ENCODE results near the gene CYP24A1. TPM values are rescaled to one million over a fixed set of nuclear protein-coding genes. Genes with fewer than 3 reads are reported as not detected.

Gene CYP24A1
- total RNA-seq, 2 donors from 2014 or later = 0.13 TPM; not detected in 1

DNA sequence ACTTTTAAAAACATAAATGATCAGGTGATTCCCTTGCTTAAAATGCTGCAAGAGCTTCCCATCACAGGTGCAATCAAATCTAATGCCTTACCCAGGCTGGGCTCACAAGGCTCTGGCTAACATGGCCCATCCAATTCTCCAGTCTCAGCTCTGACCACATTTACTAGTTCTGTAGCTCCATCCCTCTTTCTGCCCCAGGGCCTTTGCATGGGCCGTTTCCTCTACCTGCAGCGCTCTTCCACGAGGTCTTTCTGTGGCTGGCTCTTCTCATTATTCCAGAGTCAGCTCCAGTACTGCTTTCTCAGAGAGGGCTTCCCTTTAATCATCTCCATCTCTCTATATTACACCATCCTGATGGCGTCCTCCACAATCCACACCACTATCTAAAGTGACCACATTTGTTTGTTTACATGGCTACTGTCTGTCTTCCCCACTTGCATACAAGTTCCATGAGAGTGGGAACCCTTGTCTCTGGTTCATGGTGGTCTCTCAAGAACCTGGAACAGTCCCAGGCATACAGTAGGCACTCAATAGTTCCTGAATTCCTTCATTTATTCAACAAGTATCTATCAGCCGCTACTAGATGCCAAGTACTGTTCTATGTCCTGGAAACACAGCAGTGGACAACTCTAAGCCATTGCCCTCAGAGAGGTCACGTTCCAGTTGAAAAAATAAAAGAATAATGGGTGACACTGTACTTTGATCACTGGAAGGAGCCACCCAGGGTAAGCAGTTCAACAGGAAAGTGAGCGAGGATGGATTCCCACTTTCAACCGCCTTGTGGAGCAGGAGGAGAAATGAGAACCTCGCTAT, 12.6 kb downstream of the CYP24A1 start:
- no peak for DNase-seq
- no peak overlapping the region for H3K27ac Mint-ChIP-seq
- Histone ChIP-seq H3K27ac (ENCODE audit: low read depth, low read length) (no peak overlapping the region), H3K4me3 (ENCODE audit: low read length) (no peak overlapping the region), H3K4me1 (ENCODE audit: control insufficient read depth, insufficient read depth, low read length) (no peaks in the 10 kb centered on the region), H3K36me3 (ENCODE audit: control insufficient read depth, insufficient read depth, low read length) (no peaks in the 10 kb centered on the region), H3K9ac (ENCODE audit: extremely low read depth, low read length, poor library complexity, severe bottlenecking) (no peak overlapping the region), H3K27me3 (ENCODE audit: control insufficient read depth, insufficient read depth, low read length, poor library complexity, severe bottlenecking) (no peaks in the 10 kb centered on the region), H3K9me3 (ENCODE audit: control insufficient read depth, low read length) (no peaks in the 10 kb centered on the region)
- no peaks in the 10 kb centered on the region for H3K27me3 Mint-ChIP-seq (ENCODE audit: insufficient read depth)
- no peaks in the 10 kb centered on the region for H3K36me3 Mint-ChIP-seq (ENCODE audit: low read depth)
- WGBS, 2 experiments (ENCODE audit: insufficient coverage in 1 of 2, insufficient read length in 1 of 2) = 92 to 95% methylated on average over 7 to 9 of the region's 9 CpGs
- H3K4me3 Mint-ChIP-seq = no peak overlapping the region
- H3K4me1 Mint-ChIP-seq = no peaks in the 10 kb centered on the region
- TF ChIP-seq, protein P1, sequence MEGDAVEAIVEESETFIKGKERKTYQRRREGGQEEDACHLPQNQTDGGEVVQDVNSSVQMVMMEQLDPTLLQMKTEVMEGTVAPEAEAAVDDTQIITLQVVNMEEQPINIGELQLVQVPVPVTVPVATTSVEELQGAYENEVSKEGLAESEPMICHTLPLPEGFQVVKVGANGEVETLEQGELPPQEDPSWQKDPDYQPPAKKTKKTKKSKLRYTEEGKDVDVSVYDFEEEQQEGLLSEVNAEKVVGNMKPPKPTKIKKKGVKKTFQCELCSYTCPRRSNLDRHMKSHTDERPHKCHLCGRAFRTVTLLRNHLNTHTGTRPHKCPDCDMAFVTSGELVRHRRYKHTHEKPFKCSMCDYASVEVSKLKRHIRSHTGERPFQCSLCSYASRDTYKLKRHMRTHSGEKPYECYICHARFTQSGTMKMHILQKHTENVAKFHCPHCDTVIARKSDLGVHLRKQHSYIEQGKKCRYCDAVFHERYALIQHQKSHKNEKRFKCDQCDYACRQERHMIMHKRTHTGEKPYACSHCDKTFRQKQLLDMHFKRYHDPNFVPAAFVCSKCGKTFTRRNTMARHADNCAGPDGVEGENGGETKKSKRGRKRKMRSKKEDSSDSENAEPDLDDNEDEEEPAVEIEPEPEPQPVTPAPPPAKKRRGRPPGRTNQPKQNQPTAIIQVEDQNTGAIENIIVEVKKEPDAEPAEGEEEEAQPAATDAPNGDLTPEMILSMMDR (conservative IDR thresholded peaks at IDR 0.05) = no peak
- H3K9me3 Mint-ChIP-seq = no peaks in the 10 kb centered on the region

DNA sequence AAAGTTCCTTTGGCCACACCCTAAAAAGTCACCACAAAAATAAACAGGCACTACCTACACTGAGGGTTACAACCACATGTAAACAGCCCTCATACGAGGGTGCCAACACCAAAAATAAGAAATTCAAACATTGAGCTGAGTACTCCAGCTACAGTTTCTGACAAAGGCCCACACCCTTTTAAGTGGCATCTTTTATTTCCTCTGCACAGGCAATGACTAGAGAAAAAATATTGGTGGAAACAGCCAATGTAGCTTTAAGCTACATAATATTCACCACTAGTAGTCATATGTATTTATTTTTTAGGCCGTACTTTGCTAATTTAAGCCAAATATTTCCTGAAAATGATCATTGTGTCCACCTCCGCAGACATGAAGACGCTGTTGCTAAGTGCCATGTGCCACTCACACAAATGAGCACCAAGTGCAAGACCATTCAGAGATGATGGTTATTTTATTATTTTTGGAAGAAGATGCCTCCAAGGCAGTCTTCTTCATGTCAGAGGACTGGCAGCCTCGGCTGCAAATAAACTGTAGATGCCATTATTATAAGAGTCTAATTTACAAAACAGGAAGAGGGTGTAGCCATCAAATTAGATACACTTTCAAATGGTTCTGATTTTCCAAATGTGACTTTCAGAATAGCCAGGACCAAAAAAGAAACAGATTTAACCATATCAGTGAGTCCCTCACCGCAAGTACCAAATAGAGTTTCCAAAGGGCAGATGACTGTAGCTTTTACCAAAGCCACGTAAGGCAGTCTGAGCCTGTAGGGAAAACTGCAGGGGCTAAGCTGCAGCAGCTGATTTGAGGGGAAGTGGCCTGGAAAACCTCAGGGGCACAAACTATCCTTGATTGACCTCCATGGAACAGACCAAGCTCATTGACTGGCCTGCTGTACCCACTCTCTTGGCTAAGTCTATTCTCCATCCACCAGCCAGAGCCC, 13.4 kb downstream of the CYP24A1 start:
- no peaks in the 10 kb centered on the region for H3K4me1 ChIP-seq (ENCODE audit: control insufficient read depth, insufficient read depth, low read length)
- no peak overlapping the region for H3K4me3 ChIP-seq (ENCODE audit: low read length)
- H3K4me1 Mint-ChIP-seq = no peaks in the 10 kb centered on the region
- no peak overlapping the region for H3K4me3 Mint-ChIP-seq
- no peaks in the 10 kb centered on the region for H3K27me3 ChIP-seq (ENCODE audit: control insufficient read depth, insufficient read depth, low read length, poor library complexity, severe bottlenecking)
- DNase-seq = no peak
- TF ChIP-seq, protein P1 (conservative IDR thresholded peaks at IDR 0.05) = no peak
- H3K9ac ChIP-seq (ENCODE audit: extremely low read depth, low read length, poor library complexity, severe bottlenecking) = no peak overlapping the region
- no peaks in the 10 kb centered on the region for H3K27me3 Mint-ChIP-seq (ENCODE audit: insufficient read depth)
- no peak overlapping the region for H3K27ac ChIP-seq (ENCODE audit: low read depth, low read length)
- H3K36me3 ChIP-seq (ENCODE audit: control insufficient read depth, insufficient read depth, low read length) = no peaks in the 10 kb centered on the region
- H3K36me3 Mint-ChIP-seq (ENCODE audit: low read depth) = no peaks in the 10 kb centered on the region
- WGBS, 2 experiments (ENCODE audit: insufficient coverage in 1 of 2, insufficient read length in 1 of 2) = 88 to 96% methylated on average over 5 to 7 of the region's 7 CpGs
- no peaks in the 10 kb centered on the region for H3K9me3 Mint-ChIP-seq
- no peak overlapping the region for H3K27ac Mint-ChIP-seq
- H3K9me3 ChIP-seq (ENCODE audit: control insufficient read depth, low read length) = no peaks in the 10 kb centered on the region

DNA sequence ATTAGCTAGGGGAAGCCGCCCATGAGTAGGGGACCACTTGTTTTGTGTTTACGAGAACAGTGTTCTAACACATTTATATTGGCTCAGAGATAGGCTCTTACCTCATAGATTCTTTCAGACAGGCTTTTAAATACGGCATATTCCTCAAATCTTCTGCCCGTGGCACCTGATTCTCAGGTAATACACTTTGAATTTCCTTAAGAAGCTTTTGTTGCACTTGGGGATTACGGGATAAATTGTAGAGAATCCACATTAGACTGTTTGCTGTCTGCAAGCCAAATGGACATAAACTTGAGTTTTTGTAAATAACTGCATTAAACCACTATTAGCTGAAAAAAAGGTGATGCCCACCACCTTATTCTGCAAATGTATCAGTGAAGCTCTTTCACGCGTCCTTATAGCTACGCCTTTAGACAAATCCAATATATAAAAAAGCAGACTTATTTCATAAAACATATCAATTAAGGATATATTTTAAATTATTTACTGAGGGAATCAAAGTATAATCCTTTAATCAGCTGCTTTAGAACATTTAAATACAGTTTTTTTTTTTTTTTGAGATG, 14.8 kb downstream of the CYP24A1 start:
- WGBS, 2 experiments (ENCODE audit: insufficient coverage in 1 of 2, insufficient read length in 1 of 2) = 94 to 95% methylated on average over 5 to 8 of the region's 8 CpGs
- TF ChIP-seq, protein P1 (conservative IDR thresholded peaks at IDR 0.05) = no peak
- H3K9me3 ChIP-seq (ENCODE audit: control insufficient read depth, low read length) = no peaks in the 10 kb centered on the region
- no peaks in the 10 kb centered on the region for H3K36me3 ChIP-seq (ENCODE audit: control insufficient read depth, insufficient read depth, low read length)
- no peaks in the 10 kb centered on the region for H3K27me3 ChIP-seq (ENCODE audit: control insufficient read depth, insufficient read depth, low read length, poor library complexity, severe bottlenecking)
- Mint-ChIP-seq H3K9me3 (no peaks in the 10 kb centered on the region), H3K27ac (no peak overlapping the region), H3K4me1 (no peaks in the 10 kb centered on the region), H3K27me3 (ENCODE audit: insufficient read depth) (no peaks in the 10 kb centered on the region), H3K4me3 (no peak overlapping the region), H3K36me3 (ENCODE audit: low read depth) (no peaks in the 10 kb centered on the region)
- H3K9ac ChIP-seq (ENCODE audit: extremely low read depth, low read length, poor library complexity, severe bottlenecking) = no peak overlapping the region
- H3K27ac ChIP-seq (ENCODE audit: low read depth, low read length) = no peak overlapping the region
- no peak for DNase-seq
- H3K4me1 ChIP-seq (ENCODE audit: control insufficient read depth, insufficient read depth, low read length) = no peaks in the 10 kb centered on the region
- no peak overlapping the region for H3K4me3 ChIP-seq (ENCODE audit: low read length)
